Measurements from ENCODE around the gene TRIM42. TPM values are rescaled to one million over a fixed set of nuclear protein-coding genes. Genes with fewer than 3 reads are reported as not detected.

TRIM42 gene
- total and polyA plus RNA-seq, 11 donors = not detected

DNA sequence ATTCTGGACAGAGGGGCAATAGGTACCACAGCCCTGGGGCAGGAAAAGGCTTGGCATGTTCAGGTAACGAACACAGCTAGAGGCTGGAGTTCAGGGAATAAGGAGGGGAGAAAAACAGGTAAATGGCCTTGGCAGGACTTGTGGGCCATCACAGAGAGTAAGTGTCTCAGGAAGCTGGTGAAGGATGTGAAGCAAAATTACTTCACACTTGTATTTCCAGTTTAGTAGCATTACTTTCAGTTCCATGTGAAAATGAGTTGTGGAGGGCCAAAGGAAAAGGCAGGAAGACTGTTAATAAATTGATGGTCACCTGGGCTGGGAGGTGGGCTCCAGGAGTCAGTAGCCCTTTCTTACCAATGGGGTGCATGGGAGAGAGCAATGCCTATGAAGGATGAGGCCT, 25.6 kb downstream of the TRIM42 start:
- Histone ChIP-seq H3K4me1 (peaks cover 0 to 1% (median 0%) of the 10 kb centered on the region in 12 donors), H3K27me3 (no peaks in the 10 kb centered on the region), H3K27ac (no peak overlapping the region), H3K4me3 (no peak overlapping the region), H3K9me3 (no peaks in the 10 kb centered on the region), H3K36me3 (no peaks in the 10 kb centered on the region)
- 62 to 71% (median 69%) methylated on average over 1 of the region's 1 CpG for WGBS, 4 donors
- TF ChIP-seq POLR2A (IDR thresholded peaks at IDR 0.05) = no peak
- no peak for DNase-seq
- intact Hi-C loops (cut with DNase I) = no loop called here
- ATAC-seq = no peak

DNA sequence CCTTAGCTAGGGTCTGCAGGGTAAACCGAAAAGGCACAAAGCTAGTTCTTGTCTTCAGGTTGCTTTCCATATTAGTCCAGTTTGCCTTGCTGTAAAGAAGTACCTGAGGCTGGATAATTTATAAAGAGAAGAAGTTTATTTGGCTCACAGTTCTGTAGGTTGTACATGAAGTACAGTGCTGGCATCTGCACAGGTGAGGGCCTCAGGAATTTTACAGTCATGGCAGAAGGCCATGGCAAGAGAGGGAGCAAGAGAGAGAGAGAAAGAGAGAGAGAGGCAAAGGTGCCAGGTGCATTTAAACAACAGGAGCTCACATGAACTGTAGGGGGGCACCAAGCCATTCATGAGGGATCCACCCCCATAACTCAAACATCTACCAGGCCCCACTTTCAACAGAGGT, 26.9 kb downstream of the TRIM42 start:
- WGBS, 4 donors = 72 to 86% (median 81%) methylated on average over 1 of the region's 1 CpG
- Histone ChIP-seq H3K36me3 (no peaks in the 10 kb centered on the region), H3K9me3 (no peaks in the 10 kb centered on the region), H3K4me1 (peaks cover 0 to 4% (median 0%) of the 10 kb centered on the region in 12 donors), H3K4me3 (no peak overlapping the region), H3K27ac (no peak overlapping the region), H3K27me3 (no peaks in the 10 kb centered on the region)
- ATAC-seq (no peak), DNase-seq (no peak)
- TF ChIP-seq, protein P1, sequence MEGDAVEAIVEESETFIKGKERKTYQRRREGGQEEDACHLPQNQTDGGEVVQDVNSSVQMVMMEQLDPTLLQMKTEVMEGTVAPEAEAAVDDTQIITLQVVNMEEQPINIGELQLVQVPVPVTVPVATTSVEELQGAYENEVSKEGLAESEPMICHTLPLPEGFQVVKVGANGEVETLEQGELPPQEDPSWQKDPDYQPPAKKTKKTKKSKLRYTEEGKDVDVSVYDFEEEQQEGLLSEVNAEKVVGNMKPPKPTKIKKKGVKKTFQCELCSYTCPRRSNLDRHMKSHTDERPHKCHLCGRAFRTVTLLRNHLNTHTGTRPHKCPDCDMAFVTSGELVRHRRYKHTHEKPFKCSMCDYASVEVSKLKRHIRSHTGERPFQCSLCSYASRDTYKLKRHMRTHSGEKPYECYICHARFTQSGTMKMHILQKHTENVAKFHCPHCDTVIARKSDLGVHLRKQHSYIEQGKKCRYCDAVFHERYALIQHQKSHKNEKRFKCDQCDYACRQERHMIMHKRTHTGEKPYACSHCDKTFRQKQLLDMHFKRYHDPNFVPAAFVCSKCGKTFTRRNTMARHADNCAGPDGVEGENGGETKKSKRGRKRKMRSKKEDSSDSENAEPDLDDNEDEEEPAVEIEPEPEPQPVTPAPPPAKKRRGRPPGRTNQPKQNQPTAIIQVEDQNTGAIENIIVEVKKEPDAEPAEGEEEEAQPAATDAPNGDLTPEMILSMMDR (IDR thresholded peaks at IDR 0.05) = no peak
- TF ChIP-seq POLR2A (IDR thresholded peaks at IDR 0.05) = no peak
- intact Hi-C loops (cut with DNase I) = no loop called here

DNA sequence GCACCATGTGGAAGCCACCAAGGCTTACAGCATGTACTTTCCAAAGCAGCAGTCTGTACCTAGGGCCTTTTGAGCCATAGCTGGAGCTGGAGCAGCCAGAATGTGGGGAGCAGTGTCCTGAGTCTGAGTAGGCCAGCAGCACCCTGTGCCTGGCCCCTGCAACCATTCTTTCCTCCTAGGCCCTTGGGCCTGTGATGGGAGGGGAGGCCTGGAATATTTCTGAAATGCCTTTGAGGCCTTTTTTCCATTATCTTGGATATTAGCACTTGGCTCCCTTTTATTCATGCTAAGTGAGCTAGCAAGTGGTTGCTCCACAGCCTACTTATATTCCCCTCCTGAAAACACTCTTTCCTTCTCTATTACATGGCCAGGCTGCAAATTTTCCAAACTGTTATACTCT, 28.1 kb downstream of the TRIM42 start:
- ATAC-seq = no peak
- no peaks in the 10 kb centered on the region for H3K36me3 ChIP-seq
- TF ChIP-seq POLR2A (IDR thresholded peaks at IDR 0.05) = no peak
- TF ChIP-seq, protein P1 (IDR thresholded peaks at IDR 0.05) = no peak
- peak overlapping the region in 1 of 12 donors; percentile 9 for H3K27ac ChIP-seq
- H3K4me3 ChIP-seq = no peak overlapping the region
- no peaks in the 10 kb centered on the region for H3K9me3 ChIP-seq
- no peaks in the 10 kb centered on the region for H3K27me3 ChIP-seq
- intact Hi-C loops (cut with DNase I) = no loop called here
- no peak for DNase-seq
- peaks cover 0 to 4% (median 0%) of the 10 kb centered on the region in 12 donors for H3K4me1 ChIP-seq

DNA sequence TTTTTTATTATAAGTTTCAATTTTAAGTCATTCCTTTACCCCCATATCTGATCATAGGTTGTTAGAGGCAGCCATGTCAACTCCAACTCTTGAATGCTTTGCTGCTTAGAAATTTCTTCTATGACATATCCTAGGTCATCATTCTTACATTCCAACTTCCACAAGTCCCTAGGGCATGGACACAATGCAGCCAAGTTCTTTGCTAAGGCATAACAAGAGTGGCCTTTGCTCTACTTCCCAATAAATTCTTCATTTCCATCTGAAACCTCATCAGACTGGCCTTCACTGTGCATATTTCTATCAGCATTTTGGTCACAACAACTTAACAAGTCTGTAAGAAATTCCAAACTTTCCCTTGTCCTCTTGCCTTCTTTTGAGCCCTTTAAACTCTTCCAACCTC, 28.5 kb downstream of the TRIM42 start:
- H3K27ac ChIP-seq = no peak overlapping the region
- TF ChIP-seq POLR2A (IDR thresholded peaks at IDR 0.05) = no peak
- TF ChIP-seq, protein P1 (IDR thresholded peaks at IDR 0.05) = no peak
- no peak overlapping the region for H3K4me3 ChIP-seq
- no peaks in the 10 kb centered on the region for H3K27me3 ChIP-seq
- intact Hi-C loops (cut with DNase I) = no loop called here
- H3K4me1 ChIP-seq = peaks cover 0 to 4% (median 0%) of the 10 kb centered on the region in 12 donors
- no peaks in the 10 kb centered on the region for H3K36me3 ChIP-seq
- ATAC-seq (no peak), DNase-seq (no peak)
- no peaks in the 10 kb centered on the region for H3K9me3 ChIP-seq

DNA sequence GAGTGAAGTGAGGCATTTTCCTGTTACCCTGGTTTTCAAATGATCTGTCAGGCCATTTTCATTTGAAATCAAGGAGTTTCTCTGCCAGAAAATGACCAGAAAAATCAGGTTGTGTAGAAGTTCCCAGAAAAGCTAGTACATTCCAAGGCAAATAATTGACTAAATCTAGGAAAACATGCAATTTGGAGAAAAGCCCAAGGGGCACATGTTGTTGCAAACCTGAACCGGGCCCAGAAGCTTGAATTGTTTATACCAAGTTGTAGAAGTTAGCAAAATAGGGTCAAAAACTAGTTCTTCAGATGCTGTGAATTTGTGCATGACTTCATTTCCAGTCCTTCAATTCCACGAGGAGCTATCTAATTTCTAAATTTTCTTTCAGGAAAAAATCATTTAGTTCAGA, 31.0 kb downstream of the TRIM42 start:
- no peaks in the 10 kb centered on the region for H3K36me3 ChIP-seq
- peaks cover 0 to 4% (median 0%) of the 10 kb centered on the region in 12 donors for H3K4me1 ChIP-seq
- intact Hi-C loops (cut with DNase I) = no loop called here
- H3K4me3 ChIP-seq = no peak overlapping the region
- ATAC-seq = no peak
- no peak for DNase-seq
- H3K27ac ChIP-seq = no peak overlapping the region
- no peaks in the 10 kb centered on the region for H3K27me3 ChIP-seq
- TF ChIP-seq, protein P1 (IDR thresholded peaks at IDR 0.05) = no peak
- no peak for TF ChIP-seq POLR2A (IDR thresholded peaks at IDR 0.05)
- no peaks in the 10 kb centered on the region for H3K9me3 ChIP-seq
- WGBS, 4 donors = 53 to 67% (median 59%) methylated on average over 2 of the region's 2 CpGs

Measured in heart left ventricle (tissue), 16 donors.